Measurements from ENCODE around the gene TMEM139.

The TMEM139 gene

DNA sequence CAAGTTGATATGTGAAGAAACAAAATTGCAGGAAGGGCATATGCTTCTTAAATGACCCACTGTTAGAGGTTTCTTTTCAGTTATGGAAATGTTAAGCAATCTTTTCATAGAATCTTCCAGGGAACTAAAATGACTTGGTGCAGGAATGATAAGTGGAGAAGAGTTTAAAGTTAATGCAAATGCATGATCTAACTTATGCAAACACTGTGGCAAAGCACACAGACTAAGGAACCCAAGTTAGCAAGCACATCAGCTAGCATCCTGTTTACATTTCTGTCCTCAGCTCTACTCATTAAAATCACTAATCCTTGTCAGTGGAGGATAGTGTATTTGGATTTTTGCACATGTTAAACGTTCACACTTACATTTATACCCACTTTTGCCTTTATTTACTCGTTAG is 40.5 kb downstream of the TMEM139 start:
- no peak for TF ChIP-seq EZH2phosphoT487 (IDR thresholded peaks at IDR 0.05; ENCODE audit: low read depth)
- no peak for TF ChIP-seq CTCF (IDR thresholded peaks at IDR 0.05; ENCODE audit: low read depth, low read length)
- Histone ChIP-seq H3K27ac (ENCODE audit: low read length) (no peak overlapping the region), H2AFZ (ENCODE audit: low read depth, low read length) (no peak overlapping the region), H3K4me3 (ENCODE audit: low read length) (no peak overlapping the region), H3K4me2 (ENCODE audit: low read length) (no peak overlapping the region), H3K9me3 (ENCODE audit: insufficient read depth, low read length) (no peaks in the 10 kb centered on the region), H4K20me1 (ENCODE audit: insufficient read depth, low read length) (no peaks in the 10 kb centered on the region), H3K27me3 (ENCODE audit: low read depth, low read length) (no peaks in the 10 kb centered on the region), H3K9ac (ENCODE audit: low read length) (no peak overlapping the region), H3K4me1 (ENCODE audit: low read length) (peaks cover 22% of the 10 kb centered on the region), H3K36me3 (replicated peaks; ENCODE audit: low read depth, low read length) (no peaks in the 10 kb centered on the region), H3K79me2 (ENCODE audit: low read length) (no peaks in the 10 kb centered on the region)

GRCh38 chr7:143327903-143328302 is 43.1 kb downstream of the TMEM139 start:
- Histone ChIP-seq H3K4me2 (ENCODE audit: low read length) (peak overlapping the region; percentile 82), H3K27ac (ENCODE audit: low read length) (no peak overlapping the region), H3K4me3 (ENCODE audit: low read length) (peak overlapping the region; percentile 53), H4K20me1 (ENCODE audit: insufficient read depth, low read length) (no peaks in the 10 kb centered on the region), H3K36me3 (replicated peaks; ENCODE audit: low read depth, low read length) (no peaks in the 10 kb centered on the region), H3K9ac (ENCODE audit: low read length) (no peak overlapping the region), H3K27me3 (ENCODE audit: low read depth, low read length) (no peaks in the 10 kb centered on the region), H2AFZ (ENCODE audit: low read depth, low read length) (peak overlapping the region; percentile 48; the same call in 1 of the 2 replicates), H3K4me1 (ENCODE audit: low read length) (peaks cover 22% of the 10 kb centered on the region), H3K9me3 (ENCODE audit: insufficient read depth, low read length) (no peaks in the 10 kb centered on the region), H3K79me2 (ENCODE audit: low read length) (no peaks in the 10 kb centered on the region)
- TF ChIP-seq EZH2phosphoT487 (IDR thresholded peaks at IDR 0.05; ENCODE audit: low read depth) (no peak), CTCF (IDR thresholded peaks at IDR 0.05; ENCODE audit: low read depth, low read length) (no peak)

GRCh38 chr7:143329471-143330170 is 44.9 kb downstream of the TMEM139 start:
- no peak for TF ChIP-seq EZH2phosphoT487 (IDR thresholded peaks at IDR 0.05; ENCODE audit: low read depth)
- TF ChIP-seq CTCF (IDR thresholded peaks at IDR 0.05; ENCODE audit: low read depth, low read length) = 0 out of 2 replicates have a peak, but pooled peaks have one; percentile 25
- Histone ChIP-seq H3K79me2 (ENCODE audit: low read length) (no peaks in the 10 kb centered on the region), H4K20me1 (ENCODE audit: insufficient read depth, low read length) (no peaks in the 10 kb centered on the region), H3K4me1 (ENCODE audit: low read length) (peaks cover 22% of the 10 kb centered on the region), H3K4me2 (ENCODE audit: low read length) (no peak overlapping the region), H3K9ac (ENCODE audit: low read length) (no peak overlapping the region), H3K9me3 (ENCODE audit: insufficient read depth, low read length) (no peaks in the 10 kb centered on the region), H3K4me3 (ENCODE audit: low read length) (no peak overlapping the region), H3K27ac (ENCODE audit: low read length) (no peak overlapping the region), H2AFZ (ENCODE audit: low read depth, low read length) (no peak overlapping the region), H3K27me3 (ENCODE audit: low read depth, low read length) (peaks cover 2% of the 10 kb centered on the region; the same call in 1 of the 2 replicates), H3K36me3 (replicated peaks; ENCODE audit: low read depth, low read length) (no peaks in the 10 kb centered on the region)

DNA sequence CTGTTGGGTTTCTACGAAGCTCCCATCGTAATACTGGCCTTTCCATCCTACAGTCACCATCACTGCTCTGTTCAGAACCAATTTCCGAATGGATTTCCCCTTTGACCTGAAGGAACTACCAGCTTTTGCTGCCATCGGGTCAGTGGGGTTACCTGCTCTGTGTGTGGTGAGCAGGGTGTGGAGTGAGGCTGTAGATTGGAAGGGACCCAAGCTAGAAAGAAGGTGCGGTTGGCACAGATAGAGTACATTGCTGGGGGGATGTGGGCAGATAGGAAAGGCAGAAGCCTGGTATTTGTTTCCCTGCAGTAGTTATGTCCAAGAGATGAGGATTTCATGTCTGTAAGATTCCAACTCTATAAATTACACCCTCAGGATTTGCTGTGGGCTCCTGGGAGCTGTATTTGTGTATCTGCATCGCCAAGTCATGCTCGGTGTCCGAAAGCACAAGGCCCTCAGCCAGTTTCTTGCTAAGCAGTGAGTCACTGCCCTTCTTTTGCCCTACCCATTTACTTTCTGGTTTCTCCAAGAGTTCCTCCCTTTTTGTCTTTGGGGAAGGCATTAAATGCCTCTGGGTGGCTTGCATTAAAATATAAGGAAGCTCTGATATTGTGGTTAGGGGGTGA is 46.5 kb downstream of the TMEM139 start:
- H3K9ac ChIP-seq (ENCODE audit: low read length) = no peak overlapping the region
- H3K36me3 ChIP-seq (replicated peaks; ENCODE audit: low read depth, low read length) = no peaks in the 10 kb centered on the region
- H3K9me3 ChIP-seq (ENCODE audit: insufficient read depth, low read length) = no peaks in the 10 kb centered on the region
- peaks cover 2% of the 10 kb centered on the region; the same call in 1 of the 2 replicates for H3K27me3 ChIP-seq (ENCODE audit: low read depth, low read length)
- H3K4me2 ChIP-seq (ENCODE audit: low read length) = no peak overlapping the region
- TF ChIP-seq CTCF (IDR thresholded peaks at IDR 0.05; ENCODE audit: low read depth, low read length) (no peak), EZH2phosphoT487 (IDR thresholded peaks at IDR 0.05; ENCODE audit: low read depth) (no peak)
- H3K4me1 ChIP-seq (ENCODE audit: low read length) = peaks cover 14% of the 10 kb centered on the region
- H3K4me3 ChIP-seq (ENCODE audit: low read length) = no peak overlapping the region
- H3K27ac ChIP-seq (ENCODE audit: low read length) = no peak overlapping the region
- no peaks in the 10 kb centered on the region for H3K79me2 ChIP-seq (ENCODE audit: low read length)
- no peak overlapping the region for H2AFZ ChIP-seq (ENCODE audit: low read depth, low read length)
- no peaks in the 10 kb centered on the region for H4K20me1 ChIP-seq (ENCODE audit: insufficient read depth, low read length)

Data from OCI-LY3 (cell line).